IMR-90 (cell line): ENCODE data around the gene GMPPA. TPM values are rescaled to one million over a fixed set of nuclear protein-coding genes. Genes with fewer than 3 reads are reported as not detected.

Experiments used
- ATAC-seq: fragments of 200-7000 bp; cut with Tn5 transposase; 2 replicates; pipeline ENCODE4 v1.9.1; 2020; ENCODE audit warnings: low read depth, mild to moderate bottlenecking, moderate library complexity
- BruUV-seq: library from RNA; stranded (reverse); fragments of 400-500 nt; replicated peaks from 2 replicates; lab custom pipeline; 2021; lab: Mats Ljungman, UMichigan
- CTCF ChIA-PET: fragments of 300-600 bp; formaldehyde crosslinking; extraction: SDS; loops from one replicate; lab custom pipeline; 2021; ENCODE audit warnings: antibody characterized with exemption; lab: Yijun Ruan, JAX
- POLR2A ChIA-PET: fragments of 300-600 bp; sonication (Branson Sonifier 250); formaldehyde crosslinking; loops from one replicate; lab custom pipeline; 2022; ENCODE audit warnings: antibody characterized with exemption; ENCODE audit not compliant: unreplicated experiment; lab: Charles Lee
- DNase-seq: peaks from one replicate; pipeline ENCODE4 v3.0.0; 2013
- H2AFZ ChIP-seq: replicated peaks from 2 replicates; pipeline ENCODE3; 2013; ENCODE audit warnings: low read length, mild to moderate bottlenecking; ENCODE audit not compliant: poor library complexity
- H2AK5ac ChIP-seq: 2 replicates; pipeline ENCODE4 v1.6.1; 2013; ENCODE audit warnings: low read depth, low read length, inconsistent platforms
- H2AK9ac ChIP-seq: replicated peaks from 2 replicates; pipeline ENCODE3; 2013; ENCODE audit warnings: mild to moderate bottlenecking, low read depth, low read length, moderate library complexity; ENCODE audit not compliant: poor library complexity
- H2BK120ac ChIP-seq: 2 replicates; pipeline ENCODE4 v1.6.1; 2013; ENCODE audit warnings: low read depth, low read length, inconsistent platforms
- H2BK15ac ChIP-seq: 3 replicates; pipeline ENCODE4 v1.6.1; 2013; ENCODE audit warnings: low read depth, low read length, inconsistent platforms
- H2BK20ac ChIP-seq: 2 replicates; pipeline ENCODE4 v1.6.1; 2013; ENCODE audit warnings: low read depth, mild to moderate bottlenecking, inconsistent platforms, low read length, moderate library complexity
- H2BK5ac ChIP-seq: 2 replicates; pipeline ENCODE4 v1.6.1; 2013; ENCODE audit warnings: mild to moderate bottlenecking, low read depth, low read length, inconsistent platforms; ENCODE audit not compliant: poor library complexity, severe bottlenecking
- H3K14ac ChIP-seq: replicated peaks from 2 replicates; pipeline ENCODE4 v1.6.1; 2013; ENCODE audit warnings: low read depth, low read length, inconsistent platforms
- H3K18ac ChIP-seq: 2 replicates; pipeline ENCODE4 v1.6.1; 2013; ENCODE audit warnings: low read depth, low read length, control low read depth
- H3K23ac ChIP-seq: 2 replicates; pipeline ENCODE4 v1.6.1; 2013; ENCODE audit warnings: low read depth, low read length, inconsistent platforms
- H3K27ac ChIP-seq: 2 replicates; pipeline ENCODE4 v1.5.1; 2013; ENCODE audit warnings: mild to moderate bottlenecking, control low read depth, low read length; ENCODE audit not compliant: insufficient read depth
- H3K27me3 ChIP-seq: 2 replicates; pipeline ENCODE4 v1.6.1; 2013; ENCODE audit warnings: low read length; ENCODE audit not compliant: control insufficient read depth, insufficient read depth
- H3K36me3 ChIP-seq: 2 replicates; pipeline ENCODE4 v1.6.1; 2013; ENCODE audit warnings: low read length, mixed read lengths; ENCODE audit not compliant: control insufficient read depth, insufficient read depth
- H3K4ac ChIP-seq: 2 replicates; pipeline ENCODE4 v1.6.1; 2013; ENCODE audit warnings: low read depth, low read length, inconsistent platforms
- H3K4me1 ChIP-seq: 2 replicates; pipeline ENCODE4 v1.6.1; 2013; ENCODE audit warnings: low read length, mixed read lengths; ENCODE audit not compliant: control insufficient read depth, insufficient read depth
- H3K4me2 ChIP-seq: 2 replicates; pipeline ENCODE4 v1.6.1; 2013; ENCODE audit warnings: low read depth, mild to moderate bottlenecking, control low read depth, low read length, moderate library complexity
- H3K4me3 ChIP-seq: 2 replicates; pipeline ENCODE4 v1.5.1; 2013; ENCODE audit warnings: low read depth, mild to moderate bottlenecking, control low read depth, low read length, moderate library complexity; ENCODE audit not compliant: insufficient read depth
- H3K56ac ChIP-seq: 2 replicates; pipeline ENCODE4 v1.6.1; 2013; ENCODE audit warnings: low read length, inconsistent platforms; ENCODE audit not compliant: insufficient read depth; ENCODE audit errors: extremely low read depth
- H3K79me1 ChIP-seq, 2 experiments: 2 replicates each; pipeline ENCODE4 v1.6.1; 2013; ENCODE audit warnings: low read length in 2 of 2, inconsistent platforms in 1 of 2, low read depth in 1 of 2
- H3K9ac ChIP-seq: 2 replicates; pipeline ENCODE4 v1.6.1; 2013; ENCODE audit warnings: low read depth, low read length, control low read depth
- H3K9me1 ChIP-seq: 2 replicates; pipeline ENCODE4 v1.6.1; 2013; ENCODE audit warnings: low read length, inconsistent platforms; ENCODE audit not compliant: insufficient read depth
- H3K9me3 ChIP-seq: 2 replicates; pipeline ENCODE4 v1.6.1; 2013; ENCODE audit warnings: low read length; ENCODE audit not compliant: control insufficient read depth, insufficient read depth
- H4K20me1 ChIP-seq: 2 replicates; pipeline ENCODE4 v1.6.1; 2013; ENCODE audit warnings: low read length, inconsistent platforms; ENCODE audit not compliant: insufficient read depth
- H4K5ac ChIP-seq: 2 replicates; pipeline ENCODE4 v1.6.1; 2013; ENCODE audit warnings: mild to moderate bottlenecking, low read depth, low read length, control low read depth
- H4K8ac ChIP-seq, 2 experiments: 2 replicates each; pipeline ENCODE4 v1.6.1; 2013; ENCODE audit warnings: low read depth in 2 of 2, low read length in 2 of 2, control low read depth in 1 of 2, inconsistent platforms in 1 of 2
- H4K91ac ChIP-seq: 2 replicates; pipeline ENCODE4 v1.6.1; 2013; ENCODE audit warnings: low read depth, low read length, inconsistent platforms; ENCODE audit not compliant: insufficient read depth
- BHLHE40 ChIP-seq: fragments of 150-350 bp; IDR thresholded peaks from 2 replicates; pipeline ENCODE4 v1.6.1; 2016; ENCODE audit warnings: mild to moderate bottlenecking, low read depth, low read length
- CEBPB ChIP-seq: IDR thresholded peaks from 2 replicates; pipeline ENCODE4 v1.6.1; 2012; ENCODE audit warnings: low read depth, low read length, improper control_type of control experiment
- CHD1 ChIP-seq: IDR thresholded peaks from 2 replicates; pipeline ENCODE4 v1.6.1; 2012; ENCODE audit warnings: low read depth, low read length, improper control_type of control experiment
- CTCF ChIP-seq: conservative IDR thresholded peaks from 2 replicates; pipeline ENCODE4 v1.5.1; 2012; ENCODE audit warnings: mild to moderate bottlenecking, low read depth, low read length, improper control_type of control experiment
- ELK1 ChIP-seq: fragments of 150-350 bp; IDR thresholded peaks from 2 replicates; pipeline ENCODE4 v1.6.1; 2016; ENCODE audit warnings: low read depth, mild to moderate bottlenecking, low read length, moderate library complexity, borderline replicate concordance
- FOS ChIP-seq: fragments of 150-350 bp; IDR thresholded peaks from 2 replicates; pipeline ENCODE4 v1.6.1; 2016; ENCODE audit warnings: low read depth, low read length
- MAFK ChIP-seq: IDR thresholded peaks from 2 replicates; pipeline ENCODE4 v1.6.1; 2012; ENCODE audit warnings: low read depth, low read length, improper control_type of control experiment
- MAZ ChIP-seq: IDR thresholded peaks from 2 replicates; pipeline ENCODE4 v1.6.1; 2012; ENCODE audit warnings: low read depth, mild to moderate bottlenecking, low read length, improper control_type of control experiment, moderate library complexity, borderline replicate concordance
- MXI1 ChIP-seq: IDR thresholded peaks from 2 replicates; pipeline ENCODE4 v1.6.1; 2012; ENCODE audit warnings: low read depth, mild to moderate bottlenecking, low read length, moderate library complexity, borderline replicate concordance
- NFE2L2 ChIP-seq: fragments of 150-350 bp; IDR thresholded peaks from 2 replicates; pipeline ENCODE4 v1.6.1; 2016; ENCODE audit warnings: low read depth, mild to moderate bottlenecking, low read length
- POLR2A ChIP-seq: IDR thresholded peaks from 2 replicates; pipeline ENCODE4 v1.6.1; 2012; ENCODE audit warnings: mild to moderate bottlenecking, low read depth, low read length
- RAD21 ChIP-seq: IDR thresholded peaks from 2 replicates; pipeline ENCODE4 v1.6.1; 2012; ENCODE audit warnings: low read length, improper control_type of control experiment
- RCOR1 ChIP-seq: IDR thresholded peaks from 2 replicates; pipeline ENCODE4 v1.6.1; 2012; ENCODE audit warnings: mild to moderate bottlenecking, low read length, improper control_type of control experiment; ENCODE audit not compliant: insufficient replicate concordance
- RFX5 ChIP-seq: IDR thresholded peaks from 2 replicates; pipeline ENCODE4 v1.8.0; 2012; ENCODE audit warnings: low read depth, mild to moderate bottlenecking, low read length, moderate library complexity
- SMC3 ChIP-seq: fragments of 150-350 bp; IDR thresholded peaks from 2 replicates; pipeline ENCODE4 v1.6.1; 2016; ENCODE audit warnings: low read depth, mild to moderate bottlenecking, antibody characterized with exemption, low read length, moderate library complexity
- USF2 ChIP-seq: fragments of 150-350 bp; IDR thresholded peaks from 2 replicates; pipeline ENCODE4 v1.6.1; 2017; ENCODE audit warnings: mild to moderate bottlenecking, antibody characterized with exemption, low read length, low read depth
- whole genome bisulfite sequencing, 2 experiments: methylation state at CpG; one replicate each; pipeline versions ENCODE4 v1.1.5 to v1.1.7; 2013; ENCODE audit warnings: missing lambda C conversion rate in 2 of 2; ENCODE audit not compliant: insufficient read length in 1 of 2; ENCODE audit errors: extremely low coverage in 2 of 2; 5-methylcytosine and 5-hydroxymethylcytosine counted together
- dilution Hi-C: fragments of 300-500 bp; cut with HindIII; formaldehyde crosslinking; loops from one replicate; pipeline ENCODE4 v1.14.3; 2018; ENCODE audit warnings: low sequenced_read_pairs; ENCODE audit not compliant: unreplicated experiment
- in situ Hi-C: fragments of 300-500 bp; cut with MboI; formaldehyde crosslinking; loops from 3 replicates; pipeline ENCODE4 v1.14.3; 2019; ENCODE audit warnings: low sequenced_read_pairs, inconsistent platforms, mixed read lengths
- intact Hi-C: fragments of 100-400 bp; cut with micrococcal nuclease; formaldehyde crosslinking; loops from 2 replicates; pipeline ENCODE4 v1.10.0; 2022
- polyA plus RNA-seq, 3 experiments: library from polyadenylated mRNA; depleted of rRNA; stranded (reverse); fragments of >200 nt; gene quantifications; 2 replicates each; pipeline ENCODE4 v1.2.3, GENCODE V29; 2012; ENCODE audit warnings: low replicate concordance in 1 of 3
- total RNA-seq: library from RNA; depleted of rRNA; stranded (reverse); fragments of >200 nt; gene quantifications from 2 replicates; pipeline ENCODE4 v1.2.3, GENCODE V29; 2012

The GMPPA gene
- total and polyA plus RNA-seq, 2 of the 4 experiments (the other 2 are of a cell fraction) = 103 to 134 TPM

- CTCF ChIA-PET = interaction anchor here (0.6 to 2.7 kb wide), 2 partner anchors 11 to 126 kb away, joined by 3 to 10 read pairs; no protein-coding TSS in a partner anchor
- Histone ChIP-seq H3K4me1 (peaks cover 8% of the 10 kb centered on the region; the same call in 1 of the 2 replicates), H2BK15ac (no peak overlapping the region), H3K36me3 (no peaks in the 10 kb centered on the region), H3K18ac (no peak overlapping the region), H3K56ac (no peak overlapping the region), H3K4me2 (no peak overlapping the region), H3K9me1 (no peaks in the 10 kb centered on the region; the same call in 1 of the 2 replicates), H2AK9ac (no peak overlapping the region), H3K23ac (no peak overlapping the region), H3K4ac (no peak overlapping the region), H4K8ac (no peak overlapping the region), H4K20me1 (no peaks in the 10 kb centered on the region; the same call in 1 of the 2 replicates), H2BK20ac (no peak overlapping the region), H4K91ac (no peak overlapping the region), H3K79me1 (no peaks in the 10 kb centered on the region), H3K4me3 (no peak overlapping the region), H4K5ac (no peak overlapping the region), H2BK120ac (no peak overlapping the region), H3K14ac (no peak overlapping the region), H2AK5ac (no peak overlapping the region), H3K9me3 (no peaks in the 10 kb centered on the region), H3K27me3 (no peaks in the 10 kb centered on the region), H3K27ac (no peak overlapping the region), H2BK5ac (no peak overlapping the region), H3K9ac (no peak overlapping the region), H2AFZ (no peak overlapping the region)
- in situ Hi-C loops = no loop called here
- POLR2A ChIA-PET = no interaction called here
- BruUV-seq = no TSS peak
- dilution Hi-C loops = no loop called here
- intact Hi-C loops = no loop called here
- ATAC-seq = no peak
- DNase-seq = no peak
- 90% methylated on average over 8 of the region's 18 CpGs; no CpG with 5 or more reads in 1 of the 2 experiments for WGBS, 2 experiments
- TF ChIP-seq BHLHE40 = no peak
- TF ChIP-seq MAFK = no peak
- no peak for TF ChIP-seq RCOR1
- TF ChIP-seq POLR2A = no peak
- no peak for TF ChIP-seq RFX5
- TF ChIP-seq CEBPB = no peak
- no peak for TF ChIP-seq MXI1
- no peak for TF ChIP-seq RAD21
- no peak for TF ChIP-seq USF2
- no peak for TF ChIP-seq MAZ
- no peak for TF ChIP-seq NFE2L2
- no peak for TF ChIP-seq FOS
- TF ChIP-seq ELK1 = no peak
- TF ChIP-seq SMC3 = no peak
- TF ChIP-seq CHD1 = no peak
- TF ChIP-seq CTCF = no peak
Measured at GRCh38 chr2:219548990-219549389, 50.3 kb downstream of the GMPPA start.
